CD4-positive, alpha-beta T cell (primary cell): Measurements from ENCODE around the gene METTL4. TPM values are rescaled to one million over a fixed set of nuclear protein-coding genes. Genes with fewer than 3 reads are reported as not detected.

Source experiments
- ATAC-seq: fragments of 200-7000 bp; cut with Tn5 transposase; one replicate; pipeline ENCODE4 v1.10.0; 2022; ENCODE audit warnings: mild to moderate bottlenecking; ENCODE audit not compliant: poor library complexity
- CTCF ChIA-PET: fragments of 350-600 bp; sonication (Branson Sonifier 250); formaldehyde crosslinking; loops from one replicate; lab custom pipeline; 2021; ENCODE audit warnings: antibody characterized with exemption, inconsistent platforms; lab: Charles Lee
- POLR2A ChIA-PET: fragments of 350-600 bp; sonication (Branson Sonifier 250); formaldehyde crosslinking; loops from one replicate; lab custom pipeline; 2021; ENCODE audit warnings: antibody characterized with exemption, inconsistent platforms; lab: Charles Lee
- DNase-seq, 14 experiments: peaks; one replicate each; pipeline ENCODE4 v3.0.0-alpha.2; 2013 to 2020; ENCODE audit warnings: mixed read lengths in 2 of 14
- H3K27ac ChIP-seq, 2 donors: one replicate each; pipeline versions ENCODE4 v1.5.1 to v1.7.0; 2013; ENCODE audit warnings: low read length in 2 of 2, low read depth in 1 of 2, mild to moderate bottlenecking in 1 of 2
- H3K27me3 ChIP-seq, 2 experiments: 1 replicate in 1 of 2; 2 replicates in 1 of 2; pipeline versions ENCODE4 v1.6.1 to v1.7.0; 2013; ENCODE audit warnings: low read length in 2 of 2, control low read depth in 1 of 2, mild to moderate bottlenecking in 1 of 2, moderate library complexity in 1 of 2; ENCODE audit not compliant: insufficient read depth in 2 of 2, control insufficient read depth in 1 of 2
- H3K36me3 ChIP-seq: one replicate; pipeline ENCODE4 v1.6.1; 2013; ENCODE audit warnings: low read length, control low read depth; ENCODE audit not compliant: insufficient read depth
- H3K4me1 ChIP-seq: one replicate; pipeline ENCODE4 v1.6.1; 2013; ENCODE audit warnings: low read length, control low read depth; ENCODE audit not compliant: insufficient read depth
- H3K4me3 ChIP-seq: one replicate; pipeline ENCODE4 v1.5.1; 2013; ENCODE audit warnings: mild to moderate bottlenecking, low read length, moderate library complexity
- H3K9me3 ChIP-seq, 2 experiments: 1 replicate in 1 of 2; 2 replicates in 1 of 2; pipeline versions ENCODE4 v1.6.1 to v1.7.0; 2013; ENCODE audit warnings: low read length in 2 of 2, mild to moderate bottlenecking in 2 of 2, control low read depth in 1 of 2, moderate library complexity in 1 of 2; ENCODE audit not compliant: control insufficient read depth in 1 of 2, insufficient read depth in 1 of 2
- H3K27ac Mint-ChIP-seq: one replicate; pipeline ENCODE4 v1.8.0; 2020; ENCODE audit warnings: mixed read lengths
- H3K27me3 Mint-ChIP-seq: one replicate; pipeline ENCODE4 v1.8.0; 2021; ENCODE audit warnings: mixed read lengths
- H3K36me3 Mint-ChIP-seq: one replicate; pipeline ENCODE4 v1.8.0; 2021; ENCODE audit warnings: low read depth, mixed read lengths
- H3K4me1 Mint-ChIP-seq: one replicate; pipeline ENCODE4 v1.8.0; 2021; ENCODE audit warnings: low read depth, mixed read lengths
- H3K4me3 Mint-ChIP-seq: one replicate; pipeline ENCODE4 v1.8.0; 2020; ENCODE audit warnings: mild to moderate bottlenecking, mixed read lengths
- H3K9me3 Mint-ChIP-seq: one replicate; pipeline ENCODE4 v1.8.0; 2020; ENCODE audit warnings: mixed read lengths
- CTCF ChIP-seq: fragments of 200-600 bp; IDR thresholded peaks from one replicate; pipeline ENCODE4 v1.8.0; 2022; ENCODE audit warnings: antibody characterized with exemption, mild to moderate bottlenecking
- intact Hi-C, 2 experiments: fragments of 100-400 bp; cut with DNase I in 1 of 2; cut with micrococcal nuclease in 1 of 2; formaldehyde crosslinking; loops; one replicate each; pipeline versions ENCODE4 v1.15.1 to v1.9.0; 2023 to 2025; cut with DNase I, micrococcal nuclease
- total RNA-seq, 174 experiments: library from RNA in 2 of 174; stranded (reverse) in 2 of 174; gene quantifications; one replicate each; pipeline ENCODE4 v1.2.3 and lab custom pipeline; 2021 to 2026

METTL4 gene
- total RNA-seq, 2 experiments from 2014 or later: 6.5 to 10.4 TPM

- ChIA-PET CTCF (no interaction called here), POLR2A (no interaction called here)
- ATAC-seq: no peak
- H3K4me1 ChIP-seq: peaks cover 10% of the 10 kb centered on the region
- no peak overlapping the region for H3K27ac ChIP-seq
- Mint-ChIP-seq H3K4me3 (no peak overlapping the region), H3K36me3 (no peaks in the 10 kb centered on the region), H3K9me3 (peaks cover 2% of the 10 kb centered on the region), H3K4me1 (peaks cover 20% of the 10 kb centered on the region), H3K27me3 (no peaks in the 10 kb centered on the region), H3K27ac (no peak overlapping the region)
- no peaks in the 10 kb centered on the region for H3K36me3 ChIP-seq
- no peak for DNase-seq
- no peaks in the 10 kb centered on the region for H3K9me3 ChIP-seq
- TF ChIP-seq CTCF: no peak
- no peaks in the 10 kb centered on the region for H3K27me3 ChIP-seq
- intact Hi-C loops: no loop called here
- no peak overlapping the region for H3K4me3 ChIP-seq
Observed at GRCh38 chr18:2513616-2514015, 57.7 kb downstream of the METTL4 start.

DNA sequence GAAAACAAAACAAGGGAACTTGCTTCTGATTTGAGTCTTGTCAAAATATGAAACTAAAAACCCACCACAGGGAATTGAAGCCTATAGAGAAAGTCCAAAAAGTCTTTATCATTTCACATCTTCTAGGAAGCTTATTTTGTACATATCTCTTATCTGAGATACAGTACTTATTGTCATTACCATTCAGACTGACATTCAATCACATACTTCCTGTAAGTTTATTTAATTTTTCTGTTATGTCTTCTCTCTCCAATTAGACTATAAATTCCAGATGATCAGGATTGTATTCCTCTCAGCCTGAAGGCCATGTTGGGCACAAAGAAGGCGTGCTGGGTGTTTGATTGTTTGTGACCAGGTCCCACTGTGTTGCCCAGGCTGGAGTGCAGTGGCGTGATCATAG is 59.2 kb downstream of the METTL4 start:
- peaks cover 10% of the 10 kb centered on the region for H3K4me1 ChIP-seq
- Mint-ChIP-seq H3K4me1 (peaks cover 20% of the 10 kb centered on the region), H3K27ac (no peak overlapping the region), H3K9me3 (peaks cover 2% of the 10 kb centered on the region), H3K4me3 (no peak overlapping the region), H3K27me3 (no peaks in the 10 kb centered on the region), H3K36me3 (no peaks in the 10 kb centered on the region)
- no peaks in the 10 kb centered on the region for H3K27me3 ChIP-seq
- no peaks in the 10 kb centered on the region for H3K36me3 ChIP-seq
- DNase-seq: no peak
- H3K27ac ChIP-seq: no peak overlapping the region
- no peak for ATAC-seq
- no peak overlapping the region for H3K4me3 ChIP-seq
- intact Hi-C loops: no loop called here
- no peaks in the 10 kb centered on the region for H3K9me3 ChIP-seq
- CTCF ChIA-PET: no interaction called here
- TF ChIP-seq CTCF: no peak
- POLR2A ChIA-PET: no interaction called here

DNA sequence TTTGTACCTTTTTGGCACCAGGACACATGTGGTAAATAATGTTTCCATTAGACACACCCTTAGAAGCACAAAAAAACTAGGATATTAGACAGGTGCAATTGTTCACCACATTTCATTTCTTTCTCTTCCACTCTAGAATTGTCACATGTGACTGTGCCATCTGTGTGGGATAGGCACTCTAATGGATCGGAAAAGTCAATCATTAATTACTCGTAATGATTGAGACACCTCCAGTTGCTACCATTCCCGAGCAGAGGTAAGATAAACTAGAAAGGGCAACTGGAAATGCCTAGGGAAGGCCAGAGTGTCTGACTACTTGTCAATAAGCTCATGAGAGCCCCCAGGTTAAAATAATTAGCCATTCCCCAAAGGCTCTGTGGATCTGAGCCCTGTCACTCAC is 59.9 kb downstream of the METTL4 start:
- CTCF ChIA-PET: no interaction called here
- peaks cover 6% of the 10 kb centered on the region for H3K4me1 ChIP-seq
- no peak for TF ChIP-seq CTCF
- DNase-seq (no peak), ATAC-seq (no peak)
- H3K4me3 ChIP-seq: no peak overlapping the region
- Mint-ChIP-seq H3K27me3 (no peaks in the 10 kb centered on the region), H3K36me3 (no peaks in the 10 kb centered on the region), H3K27ac (no peak overlapping the region), H3K9me3 (peaks cover 2% of the 10 kb centered on the region), H3K4me3 (no peak overlapping the region), H3K4me1 (peaks cover 15% of the 10 kb centered on the region)
- intact Hi-C loops: no loop called here
- H3K9me3 ChIP-seq: no peaks in the 10 kb centered on the region
- H3K27me3 ChIP-seq: no peaks in the 10 kb centered on the region
- no peak overlapping the region for H3K27ac ChIP-seq
- H3K36me3 ChIP-seq: no peaks in the 10 kb centered on the region
- POLR2A ChIA-PET: no interaction called here
